ENCODE results near the gene RPTN. TPM values are rescaled to one million over a fixed set of nuclear protein-coding genes. Genes with fewer than 3 reads are reported as not detected.

RPTN gene
- 2.0 and 3.0 TPM in 2 replicates for total RNA-seq

GRCh38 chr1:152159144-152159543, at the start of gene RPTN:
Gene RPTN (minus strand): TSS chr1:152159228. CDS start chr1:152157889, 1,339 bp downstream.

GRCh38 chr1:152115344-152115743, 43.7 kb downstream of the RPTN start, which contains the start of gene TCHH:
Gene TCHH (minus strand): TSS chr1:152115444. CDS start chr1:152114080, 1,364 bp downstream.

Other genes with a start within 250 kb of the RPTN start
- gene THEM4, start 249.7 kb downstream of the RPTN start, total RNA-seq, result 9.1 and 14.0 TPM in 2 replicates
- gene S100A10, start 165.4 kb downstream of the RPTN start, total RNA-seq, result 554 and 603 TPM in 2 replicates
- gene S100A11, start 122.2 kb downstream of the RPTN start, total RNA-seq, result 947 and 1,683 TPM in 2 replicates
- gene TCHHL1, start 70.2 kb downstream of the RPTN start, total RNA-seq, result not detected in 2 replicates
- under 0.01 TPM in 1 of 2 replicates, not detected in the other for gene TCHH, start 43.8 kb downstream of the RPTN start, total RNA-seq
- gene HRNR, start 65.0 kb upstream of the RPTN start, total RNA-seq, result under 0.01 TPM in 1 of 2 replicates, not detected in the other
- gene FLG, start 166.0 kb upstream of the RPTN start, total RNA-seq, result 1.3 and 2.3 TPM in 2 replicates
- under 0.01 and 0.05 TPM in 2 replicates for gene FLG2, start 200.8 kb upstream of the RPTN start, total RNA-seq